HG03378 (cell line): ENCODE data around the gene CYSTM1.
"Not testable (repeated sequence)": the region's sequence is repeated elsewhere in the genome, so short reads cannot be mapped to it uniquely, and the experiment has no call there.

Experiments
- ATAC-seq: cut with Tn5 transposase; IDR thresholded peaks from one replicate; pipeline ENCODE4 v1.9.1; 2021; ENCODE audit warnings: mild to moderate bottlenecking, moderate library complexity; ENCODE audit not compliant: unreplicated experiment

CYSTM1 gene

DNA sequence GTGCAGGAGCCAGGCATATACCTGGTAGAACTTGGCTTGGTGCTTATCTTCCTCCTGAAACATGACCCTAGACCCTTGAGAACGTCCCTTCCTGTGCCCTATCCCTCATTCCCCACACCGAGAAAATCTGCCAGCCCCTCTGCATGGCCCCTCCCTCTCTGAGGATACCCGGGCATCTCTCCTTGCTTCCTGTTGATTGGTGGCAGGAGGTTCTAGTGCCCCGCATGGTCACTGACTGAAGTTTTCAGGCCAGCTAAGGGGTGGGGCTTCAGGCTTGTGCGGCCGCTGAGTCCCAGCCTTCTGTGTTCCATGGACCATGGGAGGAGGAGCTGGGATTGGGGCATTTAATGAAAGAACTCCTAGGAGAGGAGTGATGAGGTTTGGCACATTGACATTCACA is 26.5 kb upstream of the CYSTM1 start:
- no peak for ATAC-seq

DNA sequence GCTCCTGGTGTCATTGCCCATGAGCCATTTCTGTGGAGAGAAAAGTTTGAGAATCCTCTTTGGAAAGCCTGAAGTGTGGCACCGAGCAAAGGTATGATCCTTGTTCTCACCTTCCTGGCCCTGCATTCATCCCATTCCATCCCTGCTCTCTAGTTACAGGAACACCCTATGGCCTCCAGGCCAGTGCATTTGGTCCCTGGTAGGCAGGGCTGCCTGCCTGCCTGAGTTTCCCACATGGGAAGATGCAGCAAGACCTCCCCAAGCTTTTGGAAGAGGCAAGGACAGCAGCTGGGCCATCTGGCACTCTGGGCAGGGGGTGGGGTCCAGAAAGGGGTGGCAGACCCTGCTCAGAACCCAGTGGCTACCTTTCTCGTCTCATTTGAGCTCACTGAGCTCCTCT is 24.8 kb upstream of the CYSTM1 start:
- ATAC-seq: no peak

DNA sequence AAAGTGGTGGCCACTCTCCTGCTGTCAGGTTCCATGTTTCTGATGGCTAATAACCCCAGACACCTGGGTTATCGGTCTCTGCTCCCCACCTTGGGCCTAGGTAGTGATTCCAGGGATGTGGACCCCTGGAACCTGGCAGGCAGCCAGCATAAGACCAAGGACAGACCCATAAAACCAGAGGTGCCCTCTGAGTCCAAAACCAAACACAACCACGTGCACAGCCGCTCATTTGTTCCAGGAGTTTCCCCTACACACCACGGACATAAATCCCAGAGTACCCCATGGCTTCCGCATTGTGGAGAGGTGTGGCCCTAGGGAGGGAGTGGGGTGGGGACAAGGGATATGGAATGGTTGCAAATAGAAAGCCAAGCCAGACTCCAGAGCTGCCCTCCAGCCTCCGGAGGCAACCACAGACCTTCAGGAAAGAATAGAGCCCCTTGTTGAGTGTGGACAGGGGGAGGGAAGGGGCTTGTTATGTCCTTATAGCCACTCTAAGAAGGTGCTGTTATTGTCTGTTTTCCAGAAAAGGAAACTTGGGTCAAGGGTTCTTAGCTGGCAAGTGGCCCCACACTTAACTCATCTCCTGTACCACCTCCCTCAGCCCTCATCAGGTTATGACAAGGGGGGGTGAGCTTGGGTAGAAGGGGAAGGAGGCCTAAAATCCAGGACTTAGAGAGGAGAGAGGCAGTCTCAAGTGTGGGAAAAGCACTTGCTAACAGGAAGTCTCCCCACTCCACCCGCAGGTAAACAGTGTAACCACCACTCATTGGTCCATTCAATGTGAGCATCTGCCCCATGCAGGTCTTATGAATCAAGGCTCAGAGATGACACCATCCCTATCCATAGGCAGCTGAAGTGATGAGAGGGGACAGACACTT is 23.6 kb upstream of the CYSTM1 start:
- no peak for ATAC-seq

DNA sequence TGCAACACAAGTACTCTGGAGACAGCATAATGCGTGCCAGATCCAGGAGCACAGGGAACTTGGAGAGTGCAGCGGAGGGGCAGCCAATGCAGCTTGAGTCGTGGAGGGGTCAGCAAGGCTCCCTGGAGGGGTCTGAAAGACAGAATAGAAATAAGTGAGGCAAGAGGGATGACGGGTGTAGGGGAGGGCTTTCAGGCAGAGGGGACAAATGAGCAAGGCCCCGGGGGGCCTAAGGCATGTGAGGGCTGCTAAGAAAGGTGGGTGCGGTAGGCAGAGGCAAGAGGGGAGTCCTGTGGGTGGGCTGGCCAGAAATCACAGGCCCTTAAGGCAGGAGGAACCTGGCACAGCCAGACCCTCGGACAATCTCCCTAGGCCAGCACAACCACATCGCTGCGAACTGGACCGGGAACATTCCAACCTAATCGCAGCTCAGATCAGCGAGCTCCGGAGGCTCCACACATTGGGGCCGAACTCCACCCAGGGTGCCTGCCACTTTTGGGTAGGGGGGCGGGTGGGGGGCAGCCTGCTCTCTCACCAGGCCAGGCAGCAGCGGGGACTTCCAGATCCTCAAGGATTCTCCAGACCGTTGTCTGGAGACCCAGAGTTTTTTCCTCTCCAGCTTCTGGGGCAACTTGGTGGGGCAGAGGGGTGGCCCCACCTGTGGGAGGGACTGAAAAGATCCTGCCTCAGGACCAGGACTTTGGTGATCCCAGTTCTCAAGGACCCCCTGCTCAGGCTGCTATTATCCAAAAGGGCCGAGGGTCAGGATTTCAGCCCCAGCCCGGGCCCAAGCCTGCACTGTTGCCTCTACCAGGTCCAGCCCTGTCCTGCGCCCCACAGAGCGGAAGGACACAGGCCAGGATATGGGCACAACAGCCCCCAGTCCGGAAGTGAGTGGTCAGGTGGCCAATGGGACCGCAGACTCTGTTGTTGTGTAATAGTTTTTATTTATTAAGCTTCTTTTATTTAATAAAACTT is 22.7 kb upstream of the CYSTM1 start:
- no peak for ATAC-seq

DNA sequence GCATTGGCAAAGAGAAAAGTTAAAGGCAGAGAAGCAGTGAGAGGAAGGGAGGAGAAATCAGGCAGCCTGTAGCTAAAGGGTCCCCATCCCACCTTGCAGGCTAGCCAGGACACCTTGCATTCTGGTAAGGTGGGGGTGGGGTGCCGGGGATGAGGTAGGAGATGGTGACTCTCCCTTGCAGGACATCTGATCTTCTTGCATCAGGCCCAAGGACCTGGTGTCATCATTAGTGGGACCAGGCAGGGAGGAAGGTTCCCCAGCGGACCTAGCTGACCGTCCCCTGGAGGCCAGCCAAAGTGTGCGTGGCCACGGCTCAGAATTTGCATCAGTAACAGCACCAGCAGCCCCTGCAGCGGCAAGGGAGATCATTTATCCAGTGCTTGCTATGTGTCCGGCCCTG is 21.7 kb upstream of the CYSTM1 start:
- ATAC-seq: no peak

DNA sequence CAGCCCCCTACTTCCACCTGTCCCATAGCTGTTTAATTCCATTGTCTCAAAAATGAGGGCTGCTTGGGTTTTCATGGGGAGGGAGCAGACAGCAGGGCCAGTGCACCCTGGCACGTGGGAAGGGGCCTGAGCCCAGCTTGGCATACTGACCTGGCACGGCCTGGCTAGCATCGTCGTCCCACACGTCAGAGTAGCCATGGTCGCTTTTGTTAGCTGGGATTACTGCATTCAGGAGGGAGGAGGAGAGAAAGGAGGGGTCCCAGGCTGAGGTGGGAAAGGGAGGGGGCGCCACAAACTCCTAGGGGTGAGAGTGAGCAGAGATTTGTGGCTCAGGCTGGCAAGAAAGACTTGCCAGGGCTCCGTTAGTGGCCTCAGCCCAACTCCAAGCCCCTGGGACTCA is 21.1 kb upstream of the CYSTM1 start:
- no peak for ATAC-seq

DNA sequence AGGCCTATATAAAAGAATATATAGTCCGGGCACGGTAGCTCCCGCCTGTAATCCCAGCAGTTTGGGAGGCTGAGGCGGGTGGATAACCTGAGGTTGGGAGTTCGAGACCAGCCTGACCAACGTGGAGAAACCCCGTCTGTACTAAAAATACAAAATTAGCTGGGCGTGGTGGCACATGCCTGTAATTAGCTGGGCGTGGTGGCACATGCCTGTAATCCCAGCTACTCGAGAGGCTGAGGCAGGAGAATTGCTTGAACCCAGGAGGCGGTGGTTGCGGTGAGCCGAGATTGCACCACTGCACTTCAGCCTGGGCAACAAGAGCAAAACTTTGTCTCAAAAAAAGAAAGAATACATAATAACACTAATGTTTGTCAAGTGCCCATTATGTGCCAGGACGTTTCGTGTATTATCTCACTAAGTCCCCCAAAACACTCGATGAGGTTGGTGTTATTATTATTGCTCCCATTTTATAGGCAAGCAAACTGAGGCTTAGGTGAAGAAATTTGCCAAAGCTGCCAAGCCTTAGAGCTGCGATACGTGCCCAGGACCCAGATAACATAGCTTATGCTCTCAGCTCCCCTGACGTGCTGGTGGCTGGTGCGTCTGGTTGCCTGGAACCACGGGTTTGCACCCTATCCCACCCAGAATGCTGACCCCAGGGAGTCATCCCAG is 20.1 kb upstream of the CYSTM1 start:
- not testable (repeated sequence) for ATAC-seq

DNA sequence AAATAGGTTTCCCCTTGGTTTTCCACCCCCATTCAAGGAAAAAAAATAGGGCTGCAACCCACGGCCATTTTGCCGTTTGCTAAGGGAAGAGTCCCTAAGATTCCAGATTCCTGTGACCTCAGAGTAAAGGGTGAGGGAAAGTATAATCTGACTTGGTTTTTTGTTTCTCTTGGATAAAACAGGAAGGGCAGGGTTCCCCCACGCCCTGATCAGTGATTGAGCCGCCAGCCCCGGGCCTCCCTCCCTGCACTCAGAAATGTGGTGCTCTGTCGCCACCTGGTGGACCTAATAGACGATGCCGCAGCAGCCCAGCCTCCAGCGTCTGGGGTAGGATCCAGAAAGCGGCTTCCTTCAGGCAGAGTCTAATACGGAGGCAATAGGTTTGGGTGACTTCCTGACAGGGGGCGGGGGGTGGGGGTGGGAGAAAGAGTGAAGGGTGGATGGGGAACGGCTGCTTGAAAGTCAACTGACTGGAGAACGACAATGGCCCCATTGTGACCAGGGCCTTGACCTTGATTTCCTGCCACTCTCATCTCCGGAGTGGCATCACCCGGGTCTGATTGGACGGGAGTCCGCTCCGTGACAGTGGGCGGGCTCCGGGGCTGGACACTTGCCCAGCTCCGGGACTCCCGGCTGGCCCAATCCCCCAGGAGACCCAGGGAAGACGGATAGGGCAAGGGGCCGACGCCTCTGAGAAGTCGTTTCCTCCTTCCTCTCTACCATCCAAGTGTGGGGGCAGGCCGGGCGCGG is 17.8 kb upstream of the CYSTM1 start:
- ATAC-seq: peak; percentile 89

DNA sequence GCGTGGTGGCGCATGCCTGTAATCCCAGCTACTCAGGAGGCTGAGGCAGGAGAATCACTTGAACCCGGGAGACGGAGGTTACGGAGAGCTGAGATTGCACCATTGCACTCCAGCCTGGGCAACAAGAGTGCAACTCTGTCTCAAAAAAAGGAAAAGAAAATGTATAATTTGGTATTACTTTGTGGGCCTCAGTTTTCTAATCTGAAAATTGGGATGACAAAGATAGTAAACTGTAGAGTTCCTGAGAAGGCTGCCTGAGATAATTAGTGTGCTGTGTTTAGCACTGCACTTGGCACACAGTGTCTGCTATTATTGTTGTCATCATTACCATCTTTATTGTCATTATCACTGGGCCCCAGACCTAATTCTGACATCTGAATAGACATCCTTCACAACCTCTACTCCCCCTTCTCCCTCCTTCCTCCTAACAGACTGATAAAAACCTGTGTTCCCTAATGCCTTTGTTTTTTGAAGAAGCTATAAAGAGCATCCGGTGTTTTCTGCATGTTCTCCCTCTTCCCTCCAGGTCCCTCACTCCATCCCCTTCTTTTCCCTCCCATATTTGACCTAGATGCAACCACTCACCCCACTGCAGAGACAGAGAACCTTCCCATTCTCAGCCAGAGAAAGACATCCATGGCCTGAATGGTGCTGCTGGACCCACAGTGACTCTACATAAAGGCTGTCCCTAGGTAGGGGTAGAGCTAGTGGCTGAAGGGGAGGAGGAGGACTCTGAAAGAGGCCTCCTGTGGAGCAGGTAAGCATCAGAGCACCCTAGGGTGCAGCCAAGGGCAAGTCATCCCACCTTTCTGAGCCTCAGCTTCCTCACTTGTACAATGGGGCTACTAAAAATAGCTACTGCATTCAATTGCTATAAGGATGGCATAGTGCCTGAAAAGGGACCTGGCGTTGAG is 15.7 kb upstream of the CYSTM1 start:
- ATAC-seq: no peak

DNA sequence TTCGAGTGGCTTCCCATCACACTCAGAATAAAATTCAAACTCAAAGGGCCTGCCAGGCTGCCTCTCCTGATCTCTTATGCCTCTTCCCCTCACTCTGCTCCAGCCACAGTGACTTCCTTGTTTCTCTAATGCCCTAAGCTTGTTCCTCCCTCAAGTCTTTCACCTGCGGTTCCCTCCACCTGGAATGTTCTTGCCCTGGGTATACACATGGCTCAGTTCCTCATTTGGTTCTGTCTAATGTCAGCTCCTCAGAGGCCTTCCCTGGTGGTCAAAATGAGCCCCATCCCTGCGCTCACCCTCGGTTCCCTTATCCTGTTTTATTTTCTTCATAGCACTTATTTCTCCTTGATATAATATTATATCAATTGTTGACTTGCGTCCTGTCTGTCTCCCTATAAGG is 12.7 kb upstream of the CYSTM1 start:
- ATAC-seq: no peak

DNA sequence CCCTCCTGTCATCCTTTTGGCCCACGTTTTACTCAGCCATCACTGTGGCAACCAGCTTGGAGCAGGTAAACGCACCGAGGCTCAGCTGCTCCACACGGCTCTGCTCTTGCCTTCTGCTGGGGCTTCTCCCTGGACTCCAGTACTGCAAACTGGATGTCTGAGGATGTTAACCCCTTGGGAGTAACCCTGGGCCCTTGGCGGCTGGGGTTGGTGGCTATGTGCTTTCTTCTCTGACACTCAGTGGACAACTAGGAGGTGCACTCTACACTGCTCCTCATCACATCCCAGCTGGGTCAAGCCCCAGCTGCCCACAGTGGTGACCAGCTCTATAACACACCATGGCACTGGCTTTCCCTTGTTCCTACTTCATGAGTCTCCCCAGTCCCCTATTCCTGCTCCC is 12.2 kb upstream of the CYSTM1 start:
- ATAC-seq: no peak

DNA sequence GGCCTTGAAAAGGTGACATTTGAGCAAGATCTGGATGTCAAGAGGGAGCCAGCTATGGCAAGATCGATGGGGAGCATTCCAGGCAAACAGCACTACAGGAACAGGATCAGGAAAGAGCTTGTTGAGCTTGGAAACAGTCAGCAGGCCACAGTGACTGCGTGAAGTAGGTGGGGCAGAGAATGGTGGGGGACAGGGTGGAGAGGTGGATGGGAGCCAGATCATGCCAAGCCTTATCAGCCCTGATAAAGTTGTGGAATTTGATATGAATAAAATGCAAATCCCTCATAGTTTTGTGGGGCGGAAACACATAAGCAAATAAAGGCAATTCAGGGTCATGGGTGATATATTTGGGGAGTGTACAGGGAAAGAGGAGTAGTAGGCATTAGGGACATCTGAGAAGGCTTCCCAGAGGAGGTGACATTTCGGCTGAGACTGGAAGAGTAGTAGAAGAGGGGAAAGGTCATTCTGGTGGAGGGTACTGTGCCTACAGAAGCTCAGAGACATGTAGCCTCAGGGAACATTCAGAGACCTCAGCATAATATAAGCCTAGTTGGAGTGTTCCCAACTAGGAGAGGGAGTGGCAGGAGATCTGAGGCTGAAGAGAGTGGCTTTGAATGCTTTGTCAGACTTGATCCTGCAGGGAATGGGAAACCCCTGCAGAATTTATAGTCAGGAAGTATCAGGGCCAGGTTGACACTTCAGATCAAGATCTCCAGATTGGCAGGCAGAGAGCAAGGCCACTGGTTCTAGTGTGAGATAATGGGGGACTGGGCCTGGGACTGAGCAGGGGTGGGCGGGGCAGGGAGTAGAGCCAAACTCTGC is 9.7 kb upstream of the CYSTM1 start:
- no peak for ATAC-seq

DNA sequence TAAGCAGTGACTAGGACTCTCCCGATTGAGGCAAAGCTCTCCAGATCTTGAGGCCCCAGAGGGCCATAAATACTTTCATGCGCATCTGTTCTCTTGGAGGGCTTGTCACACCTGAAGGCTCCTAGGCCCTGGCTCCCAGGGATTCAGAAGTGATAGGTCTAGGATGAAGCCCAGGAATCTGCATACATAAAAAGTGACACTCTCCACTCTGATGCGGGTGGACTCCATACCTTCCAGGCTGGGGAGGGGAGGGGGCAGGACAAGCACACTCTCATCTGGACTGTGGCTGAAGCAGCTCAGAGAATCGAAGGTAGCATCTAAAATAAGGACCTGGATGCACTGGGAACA is 9.1 kb upstream of the CYSTM1 start:
- no peak for ATAC-seq

DNA sequence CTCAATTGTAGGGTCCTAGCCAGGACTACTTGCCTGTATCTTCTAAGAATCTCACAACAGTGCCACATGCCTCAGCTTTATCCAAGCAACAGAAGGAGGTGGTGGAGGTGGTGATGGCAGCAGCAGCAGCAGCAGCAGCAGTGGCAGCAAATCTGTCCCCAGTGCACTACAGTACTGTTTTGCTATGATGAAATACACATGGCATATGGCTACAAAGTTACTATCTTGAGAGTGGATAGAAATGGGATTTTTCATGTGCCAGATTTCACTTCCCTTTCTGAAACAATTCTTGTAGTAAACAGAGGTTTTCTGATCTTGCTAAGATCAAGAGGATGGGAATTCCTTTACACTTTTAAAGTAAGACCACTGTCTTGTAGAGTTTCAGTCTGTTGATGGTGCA is 8.1 kb upstream of the CYSTM1 start:
- ATAC-seq: no peak

DNA sequence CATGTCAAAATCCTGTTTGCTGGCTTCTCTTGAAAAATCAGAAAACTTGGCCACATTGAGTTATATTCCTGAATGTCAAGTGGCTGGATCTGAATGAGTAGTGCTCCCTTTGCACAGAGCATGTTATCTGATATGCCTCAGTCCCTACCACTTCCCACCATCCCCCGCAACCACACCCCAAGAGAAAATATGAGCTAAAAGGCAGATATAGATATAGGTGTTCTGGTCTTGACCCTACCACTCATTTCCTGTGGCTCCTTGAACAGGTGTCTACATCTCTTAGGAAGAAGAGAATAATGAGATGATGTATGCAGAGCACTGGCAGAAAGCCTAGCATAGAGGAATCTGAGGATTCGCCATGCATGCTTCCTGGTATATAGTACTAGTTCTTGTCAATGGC is 6.6 kb upstream of the CYSTM1 start:
- ATAC-seq: no peak

DNA sequence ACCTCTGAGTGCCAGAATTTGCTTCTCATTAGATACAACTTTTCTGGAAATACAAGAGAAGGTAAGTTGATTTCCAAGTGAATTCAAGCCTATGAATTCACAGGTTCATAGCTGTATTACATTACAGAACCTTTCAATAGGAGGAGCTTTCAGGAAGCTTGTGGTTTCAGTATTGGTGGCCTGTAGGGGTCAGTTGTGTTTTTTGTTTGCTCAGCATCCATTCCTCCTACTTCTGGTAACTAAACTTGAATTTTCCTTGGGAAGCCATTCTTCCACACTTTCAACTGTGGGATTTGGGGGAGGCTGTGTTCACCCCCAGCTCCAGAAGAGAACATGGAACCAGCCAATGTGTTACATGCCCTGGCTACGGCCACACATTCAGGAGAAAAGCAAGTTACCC is 5.6 kb upstream of the CYSTM1 start:
- no peak for ATAC-seq

DNA sequence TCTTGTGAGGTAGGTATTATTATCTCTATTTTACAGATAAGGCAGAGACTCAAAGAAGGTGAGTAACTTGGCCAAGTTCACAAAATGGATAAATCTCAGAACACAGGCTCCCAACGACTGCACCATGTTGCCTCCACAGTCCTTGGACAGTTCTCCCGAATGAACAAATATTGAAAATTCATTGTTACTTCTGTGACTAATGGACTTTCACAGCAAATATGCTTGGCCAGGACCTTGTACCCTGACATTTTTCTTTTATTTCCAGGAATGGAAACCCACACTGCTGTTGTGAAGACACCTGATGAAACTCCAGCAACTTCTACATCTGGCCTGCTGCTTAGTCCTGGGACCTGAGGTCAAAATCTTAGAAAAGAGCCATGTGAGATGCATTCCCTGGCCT is 2.5 kb upstream of the CYSTM1 start:
- no peak for ATAC-seq

DNA sequence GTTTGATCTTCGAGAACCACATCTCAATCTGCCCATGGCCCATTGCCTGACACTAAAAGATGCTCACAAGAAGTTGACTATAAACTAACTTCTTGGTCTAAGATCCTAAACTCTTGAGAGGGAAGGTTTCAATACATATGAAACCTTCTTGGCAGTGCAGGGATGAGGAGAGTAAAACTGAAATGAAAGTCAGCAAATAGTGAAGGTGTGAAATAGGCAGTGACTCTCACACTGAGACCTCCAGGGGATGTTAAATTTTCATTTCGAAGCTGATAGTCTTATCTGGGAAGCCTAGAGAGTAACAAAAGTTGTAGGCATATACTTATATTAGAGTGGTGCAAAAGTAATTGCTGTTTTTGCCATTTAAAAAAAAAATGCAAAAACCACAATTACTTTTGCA is 974 bp upstream of the CYSTM1 start:
- ATAC-seq: no peak
